ENCODE results near the gene SEMA5A. TPM values are rescaled to one million over a fixed set of nuclear protein-coding genes. Genes with fewer than 3 reads are reported as not detected.

SEMA5A gene
- total and polyA plus RNA-seq, 2 of the 8 experiments (the other 6 are each of a cell fraction or from before 2014, with no cell fraction given), result 5.3 to 8.9 TPM

DNA sequence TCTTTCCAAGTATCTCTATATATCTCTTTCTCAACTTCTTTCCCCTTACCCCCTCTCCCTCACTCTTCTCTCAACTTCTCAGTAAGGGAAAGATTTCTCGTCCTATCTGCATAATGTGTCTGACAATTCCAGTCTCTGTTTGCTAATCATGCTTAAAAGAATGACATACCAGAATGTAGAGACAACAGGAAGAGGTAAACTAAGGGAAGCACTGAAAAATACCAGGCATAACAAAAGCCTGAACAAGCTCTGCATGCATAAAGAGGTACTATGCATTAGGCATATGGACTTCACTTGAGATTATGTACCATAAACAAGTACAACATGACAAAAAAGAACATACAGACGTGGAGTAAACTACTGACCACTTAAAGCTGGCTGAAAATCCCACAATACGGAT lies 62.6 kb downstream of the SEMA5A start (continued):
- TF ChIP-seq, protein P1, sequence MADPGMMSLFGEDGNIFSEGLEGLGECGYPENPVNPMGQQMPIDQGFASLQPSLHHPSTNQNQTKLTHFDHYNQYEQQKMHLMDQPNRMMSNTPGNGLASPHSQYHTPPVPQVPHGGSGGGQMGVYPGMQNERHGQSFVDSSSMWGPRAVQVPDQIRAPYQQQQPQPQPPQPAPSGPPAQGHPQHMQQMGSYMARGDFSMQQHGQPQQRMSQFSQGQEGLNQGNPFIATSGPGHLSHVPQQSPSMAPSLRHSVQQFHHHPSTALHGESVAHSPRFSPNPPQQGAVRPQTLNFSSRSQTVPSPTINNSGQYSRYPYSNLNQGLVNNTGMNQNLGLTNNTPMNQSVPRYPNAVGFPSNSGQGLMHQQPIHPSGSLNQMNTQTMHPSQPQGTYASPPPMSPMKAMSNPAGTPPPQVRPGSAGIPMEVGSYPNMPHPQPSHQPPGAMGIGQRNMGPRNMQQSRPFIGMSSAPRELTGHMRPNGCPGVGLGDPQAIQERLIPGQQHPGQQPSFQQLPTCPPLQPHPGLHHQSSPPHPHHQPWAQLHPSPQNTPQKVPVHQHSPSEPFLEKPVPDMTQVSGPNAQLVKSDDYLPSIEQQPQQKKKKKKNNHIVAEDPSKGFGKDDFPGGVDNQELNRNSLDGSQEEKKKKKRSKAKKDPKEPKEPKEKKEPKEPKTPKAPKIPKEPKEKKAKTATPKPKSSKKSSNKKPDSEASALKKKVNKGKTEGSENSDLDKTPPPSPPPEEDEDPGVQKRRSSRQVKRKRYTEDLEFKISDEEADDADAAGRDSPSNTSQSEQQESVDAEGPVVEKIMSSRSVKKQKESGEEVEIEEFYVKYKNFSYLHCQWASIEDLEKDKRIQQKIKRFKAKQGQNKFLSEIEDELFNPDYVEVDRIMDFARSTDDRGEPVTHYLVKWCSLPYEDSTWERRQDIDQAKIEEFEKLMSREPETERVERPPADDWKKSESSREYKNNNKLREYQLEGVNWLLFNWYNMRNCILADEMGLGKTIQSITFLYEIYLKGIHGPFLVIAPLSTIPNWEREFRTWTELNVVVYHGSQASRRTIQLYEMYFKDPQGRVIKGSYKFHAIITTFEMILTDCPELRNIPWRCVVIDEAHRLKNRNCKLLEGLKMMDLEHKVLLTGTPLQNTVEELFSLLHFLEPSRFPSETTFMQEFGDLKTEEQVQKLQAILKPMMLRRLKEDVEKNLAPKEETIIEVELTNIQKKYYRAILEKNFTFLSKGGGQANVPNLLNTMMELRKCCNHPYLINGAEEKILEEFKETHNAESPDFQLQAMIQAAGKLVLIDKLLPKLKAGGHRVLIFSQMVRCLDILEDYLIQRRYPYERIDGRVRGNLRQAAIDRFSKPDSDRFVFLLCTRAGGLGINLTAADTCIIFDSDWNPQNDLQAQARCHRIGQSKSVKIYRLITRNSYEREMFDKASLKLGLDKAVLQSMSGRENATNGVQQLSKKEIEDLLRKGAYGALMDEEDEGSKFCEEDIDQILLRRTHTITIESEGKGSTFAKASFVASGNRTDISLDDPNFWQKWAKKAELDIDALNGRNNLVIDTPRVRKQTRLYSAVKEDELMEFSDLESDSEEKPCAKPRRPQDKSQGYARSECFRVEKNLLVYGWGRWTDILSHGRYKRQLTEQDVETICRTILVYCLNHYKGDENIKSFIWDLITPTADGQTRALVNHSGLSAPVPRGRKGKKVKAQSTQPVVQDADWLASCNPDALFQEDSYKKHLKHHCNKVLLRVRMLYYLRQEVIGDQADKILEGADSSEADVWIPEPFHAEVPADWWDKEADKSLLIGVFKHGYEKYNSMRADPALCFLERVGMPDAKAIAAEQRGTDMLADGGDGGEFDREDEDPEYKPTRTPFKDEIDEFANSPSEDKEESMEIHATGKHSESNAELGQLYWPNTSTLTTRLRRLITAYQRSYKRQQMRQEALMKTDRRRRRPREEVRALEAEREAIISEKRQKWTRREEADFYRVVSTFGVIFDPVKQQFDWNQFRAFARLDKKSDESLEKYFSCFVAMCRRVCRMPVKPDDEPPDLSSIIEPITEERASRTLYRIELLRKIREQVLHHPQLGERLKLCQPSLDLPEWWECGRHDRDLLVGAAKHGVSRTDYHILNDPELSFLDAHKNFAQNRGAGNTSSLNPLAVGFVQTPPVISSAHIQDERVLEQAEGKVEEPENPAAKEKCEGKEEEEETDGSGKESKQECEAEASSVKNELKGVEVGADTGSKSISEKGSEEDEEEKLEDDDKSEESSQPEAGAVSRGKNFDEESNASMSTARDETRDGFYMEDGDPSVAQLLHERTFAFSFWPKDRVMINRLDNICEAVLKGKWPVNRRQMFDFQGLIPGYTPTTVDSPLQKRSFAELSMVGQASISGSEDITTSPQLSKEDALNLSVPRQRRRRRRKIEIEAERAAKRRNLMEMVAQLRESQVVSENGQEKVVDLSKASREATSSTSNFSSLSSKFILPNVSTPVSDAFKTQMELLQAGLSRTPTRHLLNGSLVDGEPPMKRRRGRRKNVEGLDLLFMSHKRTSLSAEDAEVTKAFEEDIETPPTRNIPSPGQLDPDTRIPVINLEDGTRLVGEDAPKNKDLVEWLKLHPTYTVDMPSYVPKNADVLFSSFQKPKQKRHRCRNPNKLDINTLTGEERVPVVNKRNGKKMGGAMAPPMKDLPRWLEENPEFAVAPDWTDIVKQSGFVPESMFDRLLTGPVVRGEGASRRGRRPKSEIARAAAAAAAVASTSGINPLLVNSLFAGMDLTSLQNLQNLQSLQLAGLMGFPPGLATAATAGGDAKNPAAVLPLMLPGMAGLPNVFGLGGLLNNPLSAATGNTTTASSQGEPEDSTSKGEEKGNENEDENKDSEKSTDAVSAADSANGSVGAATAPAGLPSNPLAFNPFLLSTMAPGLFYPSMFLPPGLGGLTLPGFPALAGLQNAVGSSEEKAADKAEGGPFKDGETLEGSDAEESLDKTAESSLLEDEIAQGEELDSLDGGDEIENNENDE (IDR thresholded peaks at IDR 0.05; ENCODE audit: insufficient replicate concordance, low read length), result no peak
- TF ChIP-seq, protein P2, sequence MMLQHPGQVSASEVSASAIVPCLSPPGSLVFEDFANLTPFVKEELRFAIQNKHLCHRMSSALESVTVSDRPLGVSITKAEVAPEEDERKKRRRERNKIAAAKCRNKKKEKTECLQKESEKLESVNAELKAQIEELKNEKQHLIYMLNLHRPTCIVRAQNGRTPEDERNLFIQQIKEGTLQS (IDR thresholded peaks at IDR 0.05; ENCODE audit: insufficient read depth, low read depth, low read length), result no peak
- TF ChIP-seq CBX5 (IDR thresholded peaks at IDR 0.05; ENCODE audit: low read depth, low read length), result no peak
- no peak for TF ChIP-seq GTF2F1 (IDR thresholded peaks at IDR 0.05; ENCODE audit: borderline replicate concordance, low read depth, low read length)
- no peak for TF ChIP-seq MAFK (IDR thresholded peaks at IDR 0.05; ENCODE audit: low read depth, low read length)
- TF ChIP-seq CHD2 (IDR thresholded peaks at IDR 0.05; ENCODE audit: low read length), result no peak
- no peak for TF ChIP-seq CEBPB (IDR thresholded peaks at IDR 0.05; ENCODE audit: low read depth, low read length)
- no peak for TF ChIP-seq SRF (IDR thresholded peaks at IDR 0.05; ENCODE audit: low read depth, low read length)
- TF ChIP-seq SP4 (IDR thresholded peaks at IDR 0.05; ENCODE audit: low read length), result no peak
- TF ChIP-seq JUND (IDR thresholded peaks at IDR 0.05; ENCODE audit: low read length), result no peak
- no peak for TF ChIP-seq RNF2 (IDR thresholded peaks at IDR 0.05; ENCODE audit: borderline replicate concordance, low read depth, low read length, missing control alignments, poor library complexity, severe bottlenecking)

All from H1 (cell line).